ENCODE data around the gene RNF7.
A peak's percentile ranks its signal among the peaks of the same experiment; 100 is the strongest.
"Not testable (repeated sequence)": the region's sequence is repeated elsewhere in the genome, so short reads cannot be mapped to it uniquely, and the experiment has no call there.

RNF7 gene

GRCh38 chr3:141782386-141782932 is 44.4 kb downstream of the RNF7 start:
- DNase-seq (ENCODE audit: low spot score), result no peak

GRCh38 chr3:141783632-141784031 is 45.5 kb downstream of the RNF7 start:
- DNase-seq (ENCODE audit: low spot score), result no peak

- DNase-seq (ENCODE audit: low spot score), result no peak
Observed at GRCh38 chr3:141784096-141784495, 46.0 kb downstream of the RNF7 start.

- no peak for DNase-seq (ENCODE audit: low spot score)
Observed at GRCh38 chr3:141784531-141784930, 46.4 kb downstream of the RNF7 start.

- no peak for DNase-seq (ENCODE audit: low spot score)
Observed at GRCh38 chr3:141788149-141788548, 50.1 kb downstream of the RNF7 start.

- DNase-seq (ENCODE audit: low spot score), result not testable (repeated sequence)
Observed at GRCh38 chr3:141788750-141789149, 50.7 kb downstream of the RNF7 start.

GRCh38 chr3:141789281-141789680 is 51.2 kb downstream of the RNF7 start:
- peak; percentile 27 for DNase-seq (ENCODE audit: low spot score)

GRCh38 chr3:141790171-141790570 is 52.1 kb downstream of the RNF7 start:
- no peak for DNase-seq (ENCODE audit: low spot score)

GRCh38 chr3:141792495-141792894 is 54.4 kb downstream of the RNF7 start:
- DNase-seq (ENCODE audit: low spot score), result no peak

- no peak for DNase-seq (ENCODE audit: low spot score)
Observed at GRCh38 chr3:141793476-141794260, 55.6 kb downstream of the RNF7 start.

GRCh38 chr3:141795276-141795675 is 57.2 kb downstream of the RNF7 start:
- no peak for DNase-seq (ENCODE audit: low spot score)

GRCh38 chr3:141795741-141796080 is 57.6 kb downstream of the RNF7 start:
- DNase-seq (ENCODE audit: low spot score), result no peak

GRCh38 chr3:141796081-141796888 is 58.2 kb downstream of the RNF7 start:
- peak; percentile 12 for DNase-seq (ENCODE audit: low spot score)

Data from hematopoietic multipotent progenitor cell treated with erythropoietin and hydrocortisone succinate and interleukin-3 and kit ligand, for 15 days (in vitro differentiated cells).